ENCODE data around the gene CDC37L1.

- TF ChIP-seq POLR2A (IDR thresholded peaks at IDR 0.05) (no peak), CTCF (IDR thresholded peaks at IDR 0.05) (no peak), POLR2AphosphoS5 (IDR thresholded peaks at IDR 0.05; ENCODE audit: insufficient read depth in 1 of 2, low read depth in 1 of 2) (no peak)
These were observed 39.9 kb upstream of the CDC37L1 start for GRCh38 chr9:4639420-4639819.

Measured in vagina (tissue), 2 donors.